ENCODE measurements around the gene A1BG. TPM values are rescaled to one million over a fixed set of nuclear protein-coding genes. Genes with fewer than 3 reads are reported as not detected.

The A1BG gene
- total RNA-seq = 10 to 100 TPM in 3 of 5 experiments, 1 to 10 TPM in 2; 7.0 to 21.5 (median 12.4) TPM
- polyA plus RNA-seq = 10 to 100 TPM; 38.0 to 60.1 TPM
- not detected for total RNA-seq

GRCh38 chr19:58352760-58353671 is at the start of gene A1BG:
A1BG (minus strand) TSS chr19:58353492; CDS start chr19:58353437, 55 bp downstream.
- Mint-ChIP-seq H3K27ac (peak within 1 kb of the TSS in 1 of 9 donors; percentile 54), H3K36me3 (peaks cover 3 to 12% (median 6%) of the 10 kb centered on the region in 5 donors), H3K9me3 (peaks cover 0 to 3% (median 0%) of the 10 kb centered on the region in 11 donors), H3K27me3 (peaks cover 0 to 5% (median 0%) of the 10 kb centered on the region in 5 donors), H3K4me1 (peaks cover 9 to 36% (median 27%) of the 10 kb centered on the region in 7 donors), H3K4me3 (peak within 1 kb of the TSS in 4 of 10 donors; percentile 1 to 51 (median 20))
- intact Hi-C loops (cut with micrococcal nuclease) = no loop called here
- peaks cover 6 to 7% of the 10 kb centered on the region in 2 donors for H3K4me1 ChIP-seq (ENCODE audit: control insufficient read depth in 2 of 2, insufficient read depth in 2 of 2, low read length in 2 of 2)
- CTCF ChIA-PET = no interaction called here
- no peaks in the 10 kb centered on the region for H3K27me3 ChIP-seq (ENCODE audit: control insufficient read depth in 2 of 2, insufficient read depth in 2 of 2, low read length in 2 of 2)
- H3K4me3 ChIP-seq (ENCODE audit: low read length) = no peak within 1 kb of the TSS
- H3K27ac ChIP-seq (ENCODE audit: low read depth, low read length) = no peak within 1 kb of the TSS
- no peaks in the 10 kb centered on the region for H3K9me3 ChIP-seq (ENCODE audit: control insufficient read depth in 2 of 3, low read length in 3 of 3)
- no peaks in the 10 kb centered on the region for H3K36me3 ChIP-seq (ENCODE audit: control insufficient read depth in 2 of 3, insufficient read depth in 3 of 3, low read length in 3 of 3)
- ATAC-seq (no peak), DNase-seq (no peak)
- POLR2A ChIA-PET = no interaction called here

- ChIA-PET POLR2A (interaction anchor here (0.6 to 0.8 kb wide), 3 partner anchors 39 to 674 kb away, joined by 3 read pairs; partner anchors contain the start of genes ZNF274, ZNF497 and ZNF671), CTCF (no interaction called here)
- Histone ChIP-seq H3K27me3 (ENCODE audit: control insufficient read depth in 2 of 2, insufficient read depth in 2 of 2, low read length in 2 of 2) (peaks cover 0 to 3% of the 10 kb centered on the region in 2 donors), H3K9me3 (ENCODE audit: control insufficient read depth in 2 of 3, low read length in 3 of 3) (no peaks in the 10 kb centered on the region), H3K27ac (ENCODE audit: low read depth, low read length) (peak overlapping the region; percentile 91), H3K36me3 (ENCODE audit: control insufficient read depth in 2 of 3, insufficient read depth in 3 of 3, low read length in 3 of 3) (no peaks in the 10 kb centered on the region), H3K4me1 (ENCODE audit: control insufficient read depth in 2 of 2, insufficient read depth in 2 of 2, low read length in 2 of 2) (peaks cover 6 to 14% of the 10 kb centered on the region in 2 donors), H3K4me3 (ENCODE audit: low read length) (peak overlapping the region; percentile 77)
- Mint-ChIP-seq H3K4me1 (peaks cover 8 to 26% (median 16%) of the 10 kb centered on the region in 7 donors), H3K27me3 (peaks cover 3 to 19% (median 7%) of the 10 kb centered on the region in 5 donors), H3K27ac (peak overlapping the region in 3 of 9 donors; percentile 89 to 94 (median 90)), H3K9me3 (peaks cover 0 to 5% (median 0%) of the 10 kb centered on the region in 11 donors), H3K4me3 (peak overlapping the region in 7 of 10 donors; percentile 54 to 98 (median 91)), H3K36me3 (peaks cover 0 to 4% (median 0%) of the 10 kb centered on the region in 5 donors)
- DNase-seq (no peak), ATAC-seq (no peak)
- intact Hi-C loops (cut with micrococcal nuclease) = loop anchor here (1.0 to 10.0 kb wide), 18 partner anchors 15 to 587 kb away; partner anchors contain the start of genes RPS5 (in 2 of the 2), ZNF132 (in 2 of the 2), ZNF324B (in 2 of the 2) and ZNF497 (in 2 of the 2)
Measured at GRCh38 chr19:58401840-58402421, 48.6 kb upstream of the A1BG start.

- peak overlapping the region; percentile 86 to 98 (median 94) for H3K4me3 Mint-ChIP-seq
Measured at GRCh38 chr19:58400916-58401839, 47.9 kb upstream of the A1BG start.

GRCh38 chr19:58400316-58400915 is 47.1 kb upstream of the A1BG start:
- H3K9me3 ChIP-seq (ENCODE audit: control insufficient read depth in 2 of 3, low read length in 3 of 3) = no peaks in the 10 kb centered on the region
- peak overlapping the region; percentile 70 for H3K4me3 ChIP-seq (ENCODE audit: low read length)
- Mint-ChIP-seq H3K27me3 (peaks cover 5 to 22% (median 7%) of the 10 kb centered on the region in 5 donors), H3K4me1 (peaks cover 7 to 18% (median 8%) of the 10 kb centered on the region in 7 donors), H3K36me3 (peaks cover 0 to 4% (median 4%) of the 10 kb centered on the region in 5 donors), H3K27ac (peak overlapping the region in 3 of 9 donors; percentile 42 to 89 (median 89)), H3K4me3 (peak overlapping the region in 9 of 10 donors; percentile 86 to 98 (median 94)), H3K9me3 (peaks cover 0 to 5% (median 0%) of the 10 kb centered on the region in 11 donors)
- ChIA-PET CTCF (no interaction called here), POLR2A (interaction anchor here (1.3 to 2.7 kb wide), 3 partner anchors 9 to 16 kb away, joined by 3 to 16 read pairs (median 4); partner anchors contain the start of gene RPS5)
- H3K27me3 ChIP-seq (ENCODE audit: control insufficient read depth in 2 of 2, insufficient read depth in 2 of 2, low read length in 2 of 2) = peaks cover 3% of the 10 kb centered on the region in 2 donors
- DNase-seq (no peak), ATAC-seq (no peak)
- H3K36me3 ChIP-seq (ENCODE audit: control insufficient read depth in 2 of 3, insufficient read depth in 3 of 3, low read length in 3 of 3) = peaks cover 0 to 1% (median 0%) of the 10 kb centered on the region in 3 experiments
- H3K4me1 ChIP-seq (ENCODE audit: control insufficient read depth in 2 of 2, insufficient read depth in 2 of 2, low read length in 2 of 2) = peaks cover 6 to 13% of the 10 kb centered on the region in 2 donors
- H3K27ac ChIP-seq (ENCODE audit: low read depth, low read length) = peak overlapping the region; percentile 37
- intact Hi-C loops (cut with micrococcal nuclease) = loop anchor here (5.0 to 10.0 kb wide), 2 partner anchors 112 to 586 kb away; partner anchors contain the start of genes SLC27A5 (in 1 of the 2) and ZNF552 (in 1 of the 2)

More at GRCh38 chr19:58400916-58401839, 47.9 kb upstream of the A1BG start:
- intact Hi-C loops (cut with micrococcal nuclease) = loop anchor here (1.0 to 10.0 kb wide), 18 partner anchors 14 to 586 kb away; partner anchors contain the start of genes RPS5 (in 2 of the 2), ZNF132 (in 2 of the 2), ZNF324B (in 2 of the 2) and ZNF497 (in 2 of the 2)
- H3K9me3 Mint-ChIP-seq = peaks cover 0 to 5% (median 0%) of the 10 kb centered on the region in 11 donors
- Histone ChIP-seq H3K36me3 (ENCODE audit: control insufficient read depth in 2 of 3, insufficient read depth in 3 of 3, low read length in 3 of 3) (no peaks in the 10 kb centered on the region), H3K4me1 (ENCODE audit: control insufficient read depth in 2 of 2, insufficient read depth in 2 of 2, low read length in 2 of 2) (peaks cover 6 to 13% of the 10 kb centered on the region in 2 donors), H3K4me3 (ENCODE audit: low read length) (peak overlapping the region; percentile 77), H3K9me3 (ENCODE audit: control insufficient read depth in 2 of 3, low read length in 3 of 3) (no peaks in the 10 kb centered on the region), H3K27me3 (ENCODE audit: control insufficient read depth in 2 of 2, insufficient read depth in 2 of 2, low read length in 2 of 2) (peaks cover 0 to 3% of the 10 kb centered on the region in 2 donors), H3K27ac (ENCODE audit: low read depth, low read length) (peak overlapping the region; percentile 91)
- peaks cover 6 to 19% (median 8%) of the 10 kb centered on the region in 7 donors for H3K4me1 Mint-ChIP-seq
- peaks cover 5 to 20% (median 7%) of the 10 kb centered on the region in 5 donors for H3K27me3 Mint-ChIP-seq
- CTCF ChIA-PET = no interaction called here
- POLR2A ChIA-PET = interaction anchor here (0.6 to 2.7 kb wide), 4 partner anchors 8 to 38 kb away, joined by 3 to 16 read pairs (median 4); partner anchors contain the start of genes RPS5 and ZNF497
- DNase-seq = peak; percentile 96 to 100 (median 98)
- ATAC-seq = peak; percentile 97
- peaks cover 0 to 4% (median 0%) of the 10 kb centered on the region in 5 donors for H3K36me3 Mint-ChIP-seq
- peak overlapping the region; percentile 88 to 97 (median 94) for H3K27ac Mint-ChIP-seq

- Mint-ChIP-seq H3K9me3 (peaks cover 0 to 5% (median 0%) of the 10 kb centered on the region in 11 donors), H3K27ac (peak overlapping the region in 3 of 9 donors; percentile 45 to 89 (median 48)), H3K36me3 (peaks cover 0 to 6% (median 4%) of the 10 kb centered on the region in 5 donors), H3K27me3 (peaks cover 5 to 22% (median 7%) of the 10 kb centered on the region in 5 donors), H3K4me1 (peaks cover 7 to 19% (median 8%) of the 10 kb centered on the region in 7 donors), H3K4me3 (peak overlapping the region in 9 of 10 donors; percentile 29 to 96 (median 55))
- ATAC-seq = no peak
- Histone ChIP-seq H3K36me3 (ENCODE audit: control insufficient read depth in 2 of 3, insufficient read depth in 3 of 3, low read length in 3 of 3) (peaks cover 0 to 6% (median 0%) of the 10 kb centered on the region in 3 experiments), H3K27ac (ENCODE audit: low read depth, low read length) (no peak overlapping the region), H3K27me3 (ENCODE audit: control insufficient read depth in 2 of 2, insufficient read depth in 2 of 2, low read length in 2 of 2) (peaks cover 3% of the 10 kb centered on the region in 2 donors), H3K9me3 (ENCODE audit: control insufficient read depth in 2 of 3, low read length in 3 of 3) (no peaks in the 10 kb centered on the region), H3K4me1 (ENCODE audit: control insufficient read depth in 2 of 2, insufficient read depth in 2 of 2, low read length in 2 of 2) (peaks cover 6 to 13% of the 10 kb centered on the region in 2 donors), H3K4me3 (ENCODE audit: low read length) (no peak overlapping the region)
- ChIA-PET CTCF (no interaction called here), POLR2A (interaction anchor here (1.3 to 2.7 kb wide), 3 partner anchors 10 to 16 kb away, joined by 3 to 16 read pairs (median 4); partner anchors contain the start of gene RPS5)
- no peak for DNase-seq
- intact Hi-C loops (cut with micrococcal nuclease) = loop anchor here (5.0 to 10.0 kb wide), 2 partner anchors 112 to 585 kb away; partner anchors contain the start of genes SLC27A5 (in 1 of the 2) and ZNF552 (in 1 of the 2)
Measured at GRCh38 chr19:58399903-58400302, 46.6 kb upstream of the A1BG start.
